Measurements from ENCODE around the gene GOLGA6A. TPM values are rescaled to one million over a fixed set of nuclear protein-coding genes. Genes with fewer than 3 reads are reported as not detected.
"Not testable (repeated sequence)": the region's sequence is repeated elsewhere in the genome, so short reads cannot be mapped to it uniquely, and the experiment has no call there.

The GOLGA6A gene
- 0.05 TPM in 1 of 2 replicates, not detected in the other for total RNA-seq

DNA sequence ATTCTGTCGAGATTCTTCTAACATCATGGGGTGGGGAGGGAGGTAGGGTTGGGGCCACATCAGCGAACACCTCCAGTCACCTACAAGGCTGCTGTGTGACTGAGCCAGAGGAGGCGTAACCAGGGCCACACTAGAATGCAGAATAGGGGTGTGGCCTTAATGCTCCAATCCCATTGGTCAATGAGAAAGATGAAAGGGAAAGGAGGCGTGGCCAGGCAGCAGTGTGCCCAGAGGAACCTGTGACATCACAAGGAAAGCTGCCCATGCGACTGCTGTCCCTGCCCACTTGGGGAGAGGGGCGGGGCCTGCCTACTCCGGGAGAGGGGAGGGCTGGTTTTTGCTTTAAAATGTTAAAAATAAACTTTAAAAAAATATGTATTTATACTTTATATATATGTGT lies at the start of gene GOLGA6A:
TSS of gene GOLGA6A (minus strand) at position 101 of the 400 bp plus-strand sequence. CDS start at position 60, 41 bp downstream.
- not testable (repeated sequence) for DNase-seq (ENCODE audit: low read depth)

- no peak for DNase-seq (ENCODE audit: low read depth)
Measured at GRCh38 chr15:74131628-74132413, 49.5 kb upstream of the GOLGA6A start.

DNA sequence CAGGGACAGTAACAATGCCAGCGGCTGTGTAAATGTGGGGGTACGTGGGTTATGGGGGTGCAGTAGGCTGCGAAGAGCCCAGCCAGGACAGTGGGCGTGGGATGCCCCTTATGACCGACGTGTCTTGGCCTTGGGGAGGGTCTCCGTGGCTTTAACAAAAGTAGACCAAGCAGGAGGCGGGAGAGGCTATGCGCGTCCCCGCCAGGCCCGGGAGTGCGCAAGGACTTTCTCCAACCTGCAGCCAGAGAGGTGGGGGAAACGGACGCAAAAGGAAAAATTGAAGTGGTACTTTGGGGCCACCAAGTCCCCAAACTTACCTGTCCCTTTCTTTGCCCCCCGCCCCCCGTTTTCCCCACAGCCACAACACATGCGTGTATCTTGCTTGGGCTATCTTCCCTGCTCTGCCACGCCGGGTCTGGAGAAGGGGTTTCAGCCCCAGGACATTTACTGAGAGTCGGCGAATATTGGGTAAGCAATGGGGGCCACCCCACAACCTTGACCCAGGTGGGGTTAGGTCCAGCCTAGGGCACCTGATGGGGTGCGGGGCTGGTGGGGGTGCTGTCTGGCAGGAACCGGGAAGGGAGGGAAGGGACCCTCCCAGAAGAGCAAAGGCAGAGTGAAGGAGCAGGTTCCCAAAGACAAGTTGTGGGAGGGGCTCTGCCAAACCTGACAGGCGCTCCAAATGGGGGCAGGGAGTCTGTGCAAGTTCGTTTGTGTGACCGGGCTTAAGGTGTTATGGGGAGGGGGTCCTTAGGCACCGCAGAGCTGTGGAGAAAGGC lies 48.7 kb upstream of the GOLGA6A start:
- no peak for DNase-seq (ENCODE audit: low read depth)

- DNase-seq (ENCODE audit: low read depth) = no peak
Measured at GRCh38 chr15:74130155-74130848, 48.0 kb upstream of the GOLGA6A start, which contains the start of gene ISLR2. TSS of gene ISLR2 (plus strand) at chr15:74130586. CDS start at chr15:74132755, 2,169 bp downstream.

- DNase-seq (ENCODE audit: low read depth) = no peak
Measured at GRCh38 chr15:74129586-74130154, 47.3 kb upstream of the GOLGA6A start.

DNA sequence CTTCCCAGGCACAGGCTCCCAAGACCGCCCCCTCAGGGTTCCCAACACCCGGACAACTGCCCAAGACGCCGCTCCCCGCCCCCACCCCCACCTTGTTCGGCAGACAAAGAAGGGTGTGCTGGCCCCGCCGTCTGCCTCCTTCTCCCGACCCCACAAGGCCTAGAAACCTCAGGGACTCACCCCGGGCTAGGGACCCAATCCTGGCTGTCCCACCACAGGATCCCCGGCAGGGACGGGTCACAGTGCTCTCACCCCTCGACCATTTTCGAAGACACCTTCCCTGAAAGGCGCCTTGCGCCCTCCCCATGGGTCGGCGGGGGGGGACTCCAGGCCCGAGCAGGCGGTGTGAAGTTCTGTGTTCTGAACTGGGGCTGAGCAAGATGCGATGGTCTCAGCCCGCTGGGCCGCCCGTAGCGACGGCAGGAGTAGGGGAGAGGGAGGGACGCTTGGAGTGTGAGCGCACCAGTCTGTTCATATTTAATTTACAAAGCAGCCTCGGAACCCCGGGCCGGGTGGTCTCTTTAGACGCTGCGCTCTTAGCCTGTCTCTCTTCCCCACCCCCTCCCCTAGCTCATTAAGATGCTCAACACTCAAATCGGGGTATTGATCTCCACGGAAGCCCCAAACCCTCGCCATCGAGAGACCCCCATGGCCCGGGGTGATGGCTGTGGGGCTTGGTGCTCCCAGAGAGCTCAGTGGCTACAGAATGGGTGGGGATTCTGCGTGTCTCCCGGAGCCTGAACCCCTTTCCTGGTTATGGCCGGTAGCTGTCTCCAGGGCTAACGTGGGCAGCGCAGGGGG lies 46.6 kb upstream of the GOLGA6A start:
- no peak for DNase-seq (ENCODE audit: low read depth)

DNA sequence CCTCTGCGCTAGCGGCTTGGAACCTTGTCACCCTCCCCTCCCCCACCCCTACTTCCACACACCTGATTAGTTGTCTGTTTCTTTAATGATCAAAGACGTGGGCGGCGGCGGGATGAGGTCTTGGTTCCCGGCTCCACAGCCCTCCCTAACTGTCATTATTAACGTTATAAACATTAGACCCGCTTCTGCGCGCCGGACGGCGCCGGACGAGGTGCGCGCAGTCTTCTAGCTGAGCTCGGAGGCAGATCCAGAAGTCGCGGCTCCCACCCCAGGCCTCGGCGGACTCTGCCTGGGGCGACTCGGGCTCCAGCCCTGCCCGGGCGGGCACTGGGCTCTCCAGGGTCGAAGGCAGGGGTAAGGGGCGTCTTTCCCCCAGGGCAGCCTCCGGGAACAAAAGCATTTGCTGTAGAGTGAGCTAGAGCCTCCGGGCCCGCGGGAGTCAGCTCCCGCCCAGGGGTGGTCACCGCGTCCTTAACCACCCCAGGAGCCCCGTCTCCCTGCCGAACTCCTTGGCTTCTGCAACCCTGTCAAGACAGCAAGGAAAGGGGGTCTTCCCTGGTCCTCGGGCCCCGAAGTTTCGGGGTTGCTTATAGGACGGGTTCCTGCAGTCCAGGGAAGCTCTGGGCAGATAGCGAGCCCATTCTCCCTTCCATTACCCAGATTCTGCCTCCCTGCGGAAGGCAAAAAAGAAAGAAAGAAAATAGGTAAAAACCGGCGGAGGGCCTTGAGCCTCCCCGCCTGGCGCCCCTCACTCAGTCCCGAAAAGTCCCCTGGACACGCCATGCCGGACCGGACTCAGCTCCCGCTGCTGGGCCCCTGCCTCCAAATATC lies 45.8 kb upstream of the GOLGA6A start:
- DNase-seq (ENCODE audit: low read depth) = no peak

GRCh38 chr15:74127255-74127953 lies 45.1 kb upstream of the GOLGA6A start:
- DNase-seq (ENCODE audit: low read depth) = peak; percentile 25

GRCh38 chr15:74124759-74125158 lies 42.4 kb upstream of the GOLGA6A start:
- DNase-seq (ENCODE audit: low read depth) = no peak

GRCh38 chr15:74124196-74124595 lies 41.8 kb upstream of the GOLGA6A start:
- no peak for DNase-seq (ENCODE audit: low read depth)

DNA sequence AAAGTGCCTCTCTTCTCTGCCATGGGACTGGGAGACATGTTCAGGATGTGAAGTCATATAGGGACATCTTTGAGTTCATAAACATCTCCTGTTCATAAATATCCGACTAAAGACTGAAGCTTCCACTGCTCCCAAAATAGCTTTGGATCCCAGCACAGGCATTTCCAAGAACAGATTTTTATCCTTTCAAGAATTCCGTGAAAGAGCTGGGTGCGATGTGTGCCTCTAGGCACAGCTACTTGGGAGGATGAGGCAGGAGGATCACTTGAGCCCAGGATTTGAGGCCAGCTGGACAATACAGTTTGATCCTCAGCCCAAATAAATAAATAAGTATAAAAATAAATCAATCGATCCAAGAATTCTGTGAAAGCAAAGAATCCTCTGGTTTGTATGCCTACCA lies 41.3 kb upstream of the GOLGA6A start:
- DNase-seq (ENCODE audit: low read depth) = no peak

DNA sequence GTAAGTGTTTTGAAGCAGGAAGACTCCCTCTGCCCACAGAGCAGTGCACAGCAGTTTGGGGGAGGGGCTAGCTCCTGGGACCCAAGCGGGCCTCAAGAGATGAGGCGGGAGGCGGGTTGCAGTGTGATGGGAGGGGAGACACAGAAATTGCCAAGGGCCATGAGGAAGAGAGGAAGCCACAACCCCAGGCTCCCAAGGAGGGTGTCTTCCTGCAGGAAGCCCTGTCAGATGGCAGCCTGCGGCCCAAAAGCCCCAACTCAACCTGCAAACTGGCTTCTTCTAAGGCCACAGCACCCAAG lies 40.7 kb upstream of the GOLGA6A start:
- DNase-seq (ENCODE audit: low read depth) = no peak

DNA sequence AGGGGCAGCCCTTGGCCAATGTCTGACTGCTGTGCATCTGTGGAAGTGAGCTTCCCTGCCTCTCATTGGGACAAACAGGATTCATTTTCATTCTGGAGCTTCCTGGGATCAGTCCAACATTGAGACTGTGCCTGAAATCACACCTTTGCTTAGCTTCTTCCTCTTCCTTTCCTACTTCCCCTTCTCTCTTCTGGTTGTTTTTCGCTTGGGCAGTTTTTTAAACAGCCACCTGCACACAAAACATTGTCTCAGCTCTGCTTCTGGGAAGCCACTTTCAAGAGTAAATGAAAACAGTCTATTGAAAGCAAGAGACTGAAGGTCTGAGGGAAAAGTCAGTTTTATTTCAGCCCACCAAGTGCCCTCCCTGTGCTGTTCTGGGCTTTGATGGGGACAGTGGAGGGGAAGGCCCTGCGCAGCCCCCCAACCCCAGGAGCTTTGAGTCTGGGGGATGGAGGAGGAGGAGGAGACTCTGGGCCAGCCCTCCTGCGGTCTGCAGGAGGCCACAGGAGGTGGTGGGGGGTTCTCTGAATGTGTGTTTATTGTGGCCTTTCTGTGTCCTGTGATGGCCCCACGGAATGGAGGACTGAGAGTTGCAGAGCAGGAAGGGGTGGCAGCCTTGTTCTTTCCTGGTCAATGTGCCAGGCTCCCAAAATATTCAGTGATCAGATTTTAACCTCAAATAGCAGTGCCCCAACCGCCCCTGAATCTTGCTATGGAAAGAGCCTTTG lies 40.2 kb upstream of the GOLGA6A start:
- DNase-seq (ENCODE audit: low read depth) = no peak

DNA sequence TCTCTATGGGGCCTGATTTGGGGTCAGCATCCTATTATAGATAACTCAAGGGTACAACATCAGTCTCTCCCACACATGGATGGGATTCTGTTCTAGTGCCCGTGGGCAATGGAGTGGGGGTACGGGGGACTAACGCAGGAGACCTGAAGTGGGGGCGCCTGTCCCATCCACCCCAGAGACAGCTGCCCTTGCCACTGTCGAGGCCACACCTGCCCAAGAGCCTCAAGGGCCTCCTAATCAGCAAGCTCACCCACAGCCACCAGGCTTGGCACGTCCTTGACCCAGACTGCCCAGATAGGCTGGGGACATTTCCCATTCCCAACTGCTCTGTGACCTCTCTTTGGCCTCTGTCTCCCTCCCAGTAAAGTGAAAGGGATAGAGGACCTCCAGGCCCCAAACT lies 39.5 kb upstream of the GOLGA6A start:
- DNase-seq (ENCODE audit: low read depth) = no peak

DNA sequence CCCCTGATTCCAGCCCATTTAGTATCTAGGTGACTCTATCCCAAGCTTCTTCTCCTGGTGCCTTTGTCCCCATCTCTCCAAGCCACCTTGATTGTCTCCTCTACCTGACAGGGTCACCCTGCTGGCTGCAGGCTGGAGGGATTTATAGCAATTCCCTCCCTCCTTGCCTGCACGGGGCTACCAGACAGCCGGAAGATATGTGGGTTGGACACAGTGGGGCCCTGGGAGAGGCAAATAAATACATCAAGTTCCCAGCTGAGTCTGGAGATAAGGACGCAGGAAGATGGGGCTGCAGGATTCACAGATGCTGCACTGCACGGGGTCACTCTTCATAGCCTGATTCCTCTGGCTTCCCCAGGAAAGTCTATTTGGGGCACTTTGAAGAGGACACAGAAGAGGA lies 38.7 kb upstream of the GOLGA6A start:
- no peak for DNase-seq (ENCODE audit: low read depth)

DNA sequence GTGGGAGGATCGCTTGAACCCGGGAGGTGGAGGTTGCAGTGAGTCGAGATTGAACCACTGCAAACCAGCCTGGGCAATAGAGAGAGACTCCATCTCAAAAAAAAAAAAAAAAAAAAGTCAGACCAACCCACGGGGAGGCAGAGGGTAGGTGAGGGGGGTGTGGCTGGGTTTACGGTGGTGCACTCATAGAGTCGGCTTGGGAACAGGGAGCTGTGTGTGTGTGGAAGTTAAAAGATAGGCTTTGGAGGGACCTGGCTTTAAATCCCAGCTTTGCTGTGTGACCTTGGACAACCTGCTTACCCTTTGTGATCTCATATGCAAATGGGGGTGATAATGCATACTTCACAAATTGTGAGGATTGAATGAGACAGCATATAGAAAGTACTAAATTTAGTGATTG lies 38.1 kb upstream of the GOLGA6A start:
- no peak for DNase-seq (ENCODE audit: low read depth)

DNA sequence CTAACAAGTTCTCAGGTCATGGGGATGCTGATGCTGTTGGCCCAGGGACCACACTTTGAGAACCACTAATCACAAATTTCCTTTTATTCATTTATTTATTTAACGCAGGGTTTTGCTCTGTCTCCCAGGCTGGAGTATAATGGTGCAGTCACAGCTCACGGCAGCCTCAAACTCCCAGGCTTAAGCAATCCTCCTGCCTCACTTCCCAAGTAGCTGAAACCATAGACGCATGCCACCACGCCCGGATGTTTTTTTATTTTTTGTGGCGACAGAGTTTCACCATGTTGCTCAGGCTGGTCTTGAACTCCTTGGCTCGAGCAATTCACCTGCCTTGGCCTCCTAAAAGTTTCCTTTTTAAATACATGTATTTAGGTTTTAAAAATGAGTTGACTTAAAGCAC lies 27.4 kb upstream of the GOLGA6A start:
- DNase-seq (ENCODE audit: low read depth) = no peak

GRCh38 chr15:74108611-74109010 lies 26.3 kb upstream of the GOLGA6A start:
- DNase-seq (ENCODE audit: low read depth) = not testable (repeated sequence)

- no peak for DNase-seq (ENCODE audit: low read depth)
Measured at GRCh38 chr15:74108111-74108510, 25.8 kb upstream of the GOLGA6A start.
